PC-3 (cell line): ENCODE data around the gene CEACAM6. TPM values are rescaled to one million over a fixed set of nuclear protein-coding genes. Genes with fewer than 3 reads are reported as not detected.
"Not testable (repeated sequence)": the region's sequence is repeated elsewhere in the genome, so short reads cannot be mapped to it uniquely, and the experiment has no call there.

ENCODE experiments used
- ATAC-seq: fragments of 200-7000 bp; cut with Tn5 transposase; 2 replicates; pipeline ENCODE4 v1.9.1; 2020; ENCODE audit warnings: mild to moderate bottlenecking, moderate library complexity
- BruUV-seq: library from RNA; stranded (reverse); fragments of 400-500 nt; replicated peaks from 2 replicates; lab custom pipeline; 2021; lab: Mats Ljungman, UMichigan
- CTCF ChIA-PET: fragments of 300-600 bp; sonication (Branson Sonifier 250); formaldehyde crosslinking; loops from one replicate; lab custom pipeline; 2022; ENCODE audit warnings: antibody characterized with exemption; lab: Charles Lee
- POLR2A ChIA-PET: fragments of 300-600 bp; sonication (Branson Sonifier 250); formaldehyde crosslinking; loops from one replicate; lab custom pipeline; 2022; ENCODE audit warnings: antibody characterized with exemption; ENCODE audit not compliant: unreplicated experiment; lab: Charles Lee
- DNase-seq: peaks from one replicate; pipeline ENCODE4 v3.0.0-alpha.2; 2015
- H2AFZ ChIP-seq: fragments of 300-600 bp; sonication (generic); 2 replicates; pipeline ENCODE4 v1.6.0; 2016; ENCODE audit warnings: antibody characterized with exemption, low read length
- H3F3A ChIP-seq: fragments of 300-600 bp; sonication (generic); one replicate; pipeline ENCODE4 v1.6.0; 2017; ENCODE audit warnings: antibody characterized with exemption, low read length, control low read depth, mild to moderate bottlenecking; ENCODE audit not compliant: unreplicated experiment
- H3K27ac ChIP-seq: fragments of 300-600 bp; sonication (generic); 2 replicates; pipeline ENCODE4 v1.5.1; 2016; ENCODE audit warnings: mild to moderate bottlenecking, low read length
- H3K27me3 ChIP-seq: fragments of 300-600 bp; sonication (generic); 2 replicates; pipeline ENCODE4 v1.6.1; 2016; ENCODE audit warnings: low read length, mixed read lengths
- H3K36me3 ChIP-seq: fragments of 300-600 bp; sonication (generic); 2 replicates; pipeline ENCODE4 v1.6.1; 2016; ENCODE audit warnings: low read depth, mixed run types, low read length, mixed read lengths
- H3K4me1 ChIP-seq: fragments of 300-600 bp; sonication (generic); 2 replicates; pipeline ENCODE4 v1.5.1; 2016; ENCODE audit warnings: low read length; ENCODE audit not compliant: insufficient read depth
- H3K4me2 ChIP-seq: fragments of 300-600 bp; sonication (generic); 2 replicates; pipeline ENCODE4 v1.6.0; 2016; ENCODE audit warnings: low read length
- H3K4me3 ChIP-seq: fragments of 300-600 bp; sonication (generic); 2 replicates; pipeline ENCODE4 v1.5.1; 2016; ENCODE audit warnings: mild to moderate bottlenecking, low read length, mixed read lengths
- H3K79me2 ChIP-seq: fragments of 300-600 bp; sonication (generic); 2 replicates; pipeline ENCODE4 v1.6.1; 2017; ENCODE audit warnings: low read length, mixed read lengths
- H3K9ac ChIP-seq: fragments of 300-600 bp; sonication (generic); 2 replicates; pipeline ENCODE4 v1.6.0; 2016; ENCODE audit warnings: mild to moderate bottlenecking, low read length
- H3K9me2 ChIP-seq: fragments of 300-600 bp; sonication (generic); replicated peaks from 2 replicates; pipeline ENCODE4 v1.6.1; 2016; ENCODE audit warnings: mixed run types, low read length, mixed read lengths
- H3K9me3 ChIP-seq: fragments of 300-600 bp; sonication (generic); 2 replicates; pipeline ENCODE4 v1.6.1; 2016; ENCODE audit warnings: low read length, mixed read lengths
- H4K20me1 ChIP-seq: fragments of 300-600 bp; sonication (generic); 2 replicates; pipeline ENCODE4 v1.6.1; 2016; ENCODE audit warnings: low read length, mixed read lengths
- CTCF ChIP-seq: fragments of 300-600 bp; sonication (generic); conservative IDR thresholded peaks from 2 replicates; pipeline ENCODE4 v1.5.1; 2017; ENCODE audit warnings: antibody characterized with exemption, low read depth, mild to moderate bottlenecking, low read length
- EZH2 ChIP-seq: fragments of 300-600 bp; sonication (generic); IDR thresholded peaks from one replicate; pipeline ENCODE4 v1.6.1; 2017; ENCODE audit warnings: antibody characterized with exemption, mild to moderate bottlenecking, low read length; ENCODE audit not compliant: unreplicated experiment
- EZH2phosphoT487 ChIP-seq: fragments of 300-600 bp; sonication (generic); IDR thresholded peaks from 2 replicates; pipeline ENCODE4 v1.6.1; 2018; ENCODE audit warnings: mild to moderate bottlenecking, antibody characterized with exemption, low read length, borderline replicate concordance
- intact Hi-C: fragments of 100-400 bp; cut with micrococcal nuclease; formaldehyde crosslinking; loops from 2 replicates; pipeline ENCODE4 v1.9.0; 2023
- total RNA-seq: library from RNA; depleted of rRNA; stranded (reverse); fragments of >200 nt; gene quantifications from 2 replicates; pipeline ENCODE4 v1.2.3, GENCODE V29; 2014

CEACAM6 gene
- total RNA-seq, 1 experiment from 2014 or later, result 7.1 TPM

- H3K4me2 ChIP-seq, result no peak overlapping the region
- H3K9ac ChIP-seq, result no peak overlapping the region
- CTCF ChIA-PET, result interaction anchor here (1.6 kb wide), 1 partner anchor 38 kb away, joined by 3 read pairs; no protein-coding TSS in a partner anchor
- BruUV-seq, result no TSS peak
- peak; percentile 76 for TF ChIP-seq CTCF
- no peak for TF ChIP-seq EZH2phosphoT487
- no peak for TF ChIP-seq EZH2
- intact Hi-C loops, result loop anchor here (1.0 to 5.0 kb wide), 2 partner anchors 39 to 104 kb away; no protein-coding TSS in a partner anchor
- no peaks in the 10 kb centered on the region for H4K20me1 ChIP-seq
- DNase-seq (peak; percentile 76), ATAC-seq (peak; percentile 90)
- H3K9me3 ChIP-seq, result no peaks in the 10 kb centered on the region
- POLR2A ChIA-PET, result no interaction called here
- no peak overlapping the region for H3K4me3 ChIP-seq
- no peaks in the 10 kb centered on the region for H3K27me3 ChIP-seq
- H3K9me2 ChIP-seq, result no peaks in the 10 kb centered on the region
- H3K27ac ChIP-seq, result no peak overlapping the region
- H3F3A ChIP-seq, result no peaks in the 10 kb centered on the region
- no peak overlapping the region for H2AFZ ChIP-seq
- H3K79me2 ChIP-seq, result no peaks in the 10 kb centered on the region
- no peaks in the 10 kb centered on the region for H3K36me3 ChIP-seq
- peaks cover 11% of the 10 kb centered on the region; the same call in 1 of the 2 replicates for H3K4me1 ChIP-seq
Measured at GRCh38 chr19:41746593-41747227, 8.6 kb upstream of the CEACAM6 start.

GRCh38 chr19:41748012-41748411, 7.3 kb upstream of the CEACAM6 start:
- Histone ChIP-seq H3K27me3 (no peaks in the 10 kb centered on the region), H3K4me3 (no peak overlapping the region)
- intact Hi-C loops, result loop anchor here (5.0 kb wide), 1 partner anchor 106 kb away; no protein-coding TSS in a partner anchor

GRCh38 chr19:41750248-41751134, 4.8 kb upstream of the CEACAM6 start:
- BruUV-seq, H3F3A ChIP-seq, H3K4me3 ChIP-seq, H2AFZ ChIP-seq, H3K27ac ChIP-seq, H3K4me2 ChIP-seq, H3K36me3 ChIP-seq, H3K79me2 ChIP-seq, H3K27me3 ChIP-seq, intact Hi-C loops, DNase-seq, H3K9me2 ChIP-seq, POLR2A ChIA-PET, ATAC-seq, H3K9me3 ChIP-seq, H3K9ac ChIP-seq, H4K20me1 ChIP-seq: not testable (repeated sequence)
- CTCF ChIA-PET, result interaction anchor here (0.9 kb wide), 1 partner anchor 73 kb away, joined by 4 read pairs; no protein-coding TSS in a partner anchor
- H3K4me1 ChIP-seq, result peaks cover 32% of the 10 kb centered on the region

More at GRCh38 chr19:41748012-41748411, 7.3 kb upstream of the CEACAM6 start:
- Histone ChIP-seq H3K9me3 (no peaks in the 10 kb centered on the region), H3K9ac (no peak overlapping the region), H3K4me1 (peaks cover 11% of the 10 kb centered on the region; the same call in 1 of the 2 replicates), H3K36me3 (no peaks in the 10 kb centered on the region), H3K79me2 (no peaks in the 10 kb centered on the region), H3K27ac (peak overlapping the region; percentile 33), H3K4me2 (no peak overlapping the region), H3F3A (no peaks in the 10 kb centered on the region), H2AFZ (no peak overlapping the region), H3K9me2 (no peaks in the 10 kb centered on the region), H4K20me1 (no peaks in the 10 kb centered on the region)
- TF ChIP-seq EZH2phosphoT487 (no peak), CTCF (no peak), EZH2 (no peak)
- DNase-seq (peak; percentile 39), ATAC-seq (peak; percentile 52)
- no TSS peak for BruUV-seq
- ChIA-PET CTCF (no interaction called here), POLR2A (interaction anchor here (0.5 kb wide), 1 partner anchor 13 kb away, joined by 5 read pairs; no protein-coding TSS in a partner anchor)
